Loucy (cell line): Measurements from ENCODE around the gene FNDC11.

Experiments used
- H2AFZ ChIP-seq: fragments of 200-600 bp; sonication (generic); 2 replicates; pipeline ENCODE4 v1.6.0; 2016; ENCODE audit warnings: antibody characterized with exemption, mild to moderate bottlenecking, low read length, moderate library complexity
- H3F3A ChIP-seq: fragments of 200-600 bp; 2 replicates; pipeline ENCODE4 v1.6.0; 2016; ENCODE audit warnings: antibody characterized with exemption, low read depth, mild to moderate bottlenecking
- H3K27me3 ChIP-seq: fragments of 200-600 bp; sonication (generic); 2 replicates; pipeline ENCODE4 v1.6.1; 2014; ENCODE audit warnings: low read length, mild to moderate bottlenecking; ENCODE audit not compliant: insufficient read depth, poor library complexity, severe bottlenecking
- H3K36me3 ChIP-seq: fragments of 200-600 bp; sonication (generic); 2 replicates; pipeline ENCODE4 v1.6.1; 2016; ENCODE audit warnings: low read length; ENCODE audit not compliant: insufficient read depth
- H3K4me1 ChIP-seq: fragments of 200-600 bp; sonication (generic); 2 replicates; pipeline ENCODE4 v1.5.1; 2014; ENCODE audit warnings: low read length, mild to moderate bottlenecking; ENCODE audit not compliant: insufficient read depth, poor library complexity, severe bottlenecking
- H3K4me2 ChIP-seq: fragments of 200-600 bp; sonication (generic); 2 replicates; pipeline ENCODE4 v1.6.0; 2014; ENCODE audit warnings: antibody characterized with exemption, low read length, low read depth, mild to moderate bottlenecking; ENCODE audit not compliant: poor library complexity, severe bottlenecking
- H3K4me3 ChIP-seq: fragments of 200-600 bp; sonication (generic); 2 replicates; pipeline ENCODE4 v1.5.1; 2014; ENCODE audit warnings: low read length, mild to moderate bottlenecking, mixed read lengths; ENCODE audit not compliant: poor library complexity, severe bottlenecking
- H3K79me2 ChIP-seq: fragments of 200-600 bp; sonication (generic); 2 replicates; pipeline ENCODE4 v1.6.1; 2014; ENCODE audit warnings: low read length; ENCODE audit not compliant: insufficient read depth
- H3K9ac ChIP-seq: fragments of 200-600 bp; sonication (generic); 2 replicates; pipeline ENCODE4 v1.6.0; 2014; ENCODE audit warnings: mild to moderate bottlenecking, low read depth, low read length, moderate library complexity; ENCODE audit not compliant: poor library complexity, severe bottlenecking
- H3K9me2 ChIP-seq: fragments of 200-600 bp; sonication (generic); replicated peaks from 2 replicates; pipeline ENCODE4 v1.6.1; 2016; ENCODE audit warnings: low read depth, low read length, mixed read lengths
- H3K9me3 ChIP-seq: fragments of 200-600 bp; sonication (generic); 2 replicates; pipeline ENCODE4 v1.6.1; 2014; ENCODE audit warnings: mild to moderate bottlenecking, antibody characterized with exemption, low read length, low read depth; ENCODE audit not compliant: insufficient read depth
- H4K20me1 ChIP-seq: fragments of 200-600 bp; sonication (generic); 2 replicates; pipeline ENCODE4 v1.6.0; 2014; ENCODE audit warnings: antibody characterized with exemption, low read length, mild to moderate bottlenecking; ENCODE audit not compliant: insufficient read depth, poor library complexity, severe bottlenecking
- CTCF ChIP-seq: fragments of 200-600 bp; sonication (generic); conservative IDR thresholded peaks from 2 replicates; pipeline ENCODE4 v1.5.1; 2014; ENCODE audit warnings: mild to moderate bottlenecking, antibody characterized with exemption, low read length
- EZH2phosphoT487 ChIP-seq: fragments of 200-600 bp; IDR thresholded peaks from 2 replicates; pipeline ENCODE4 v1.6.1; 2018; ENCODE audit warnings: antibody characterized with exemption, mild to moderate bottlenecking, moderate library complexity, borderline replicate concordance

Gene FNDC11

GRCh38 chr20:63580796-63581461 lies 27.0 kb downstream of the FNDC11 start:
- H3K4me3 ChIP-seq: no peak overlapping the region
- no peaks in the 10 kb centered on the region for H3K36me3 ChIP-seq
- no peak for TF ChIP-seq EZH2phosphoT487
- TF ChIP-seq CTCF: peak; percentile 64

GRCh38 chr20:63582382-63583063 lies 28.6 kb downstream of the FNDC11 start:
- Histone ChIP-seq H2AFZ (no peak overlapping the region), H3K4me1 (no peaks in the 10 kb centered on the region), H3K9me3 (no peaks in the 10 kb centered on the region), H3K4me3 (no peak overlapping the region), H3K9ac (no peak overlapping the region), H3K4me2 (no peak overlapping the region), H3K36me3 (no peaks in the 10 kb centered on the region), H3K79me2 (no peaks in the 10 kb centered on the region), H3K9me2 (no peaks in the 10 kb centered on the region), H3F3A (no peaks in the 10 kb centered on the region), H3K27me3 (no peaks in the 10 kb centered on the region), H4K20me1 (no peaks in the 10 kb centered on the region)
- TF ChIP-seq EZH2phosphoT487: no peak
- TF ChIP-seq CTCF: no peak

More at GRCh38 chr20:63580796-63581461, 27.0 kb downstream of the FNDC11 start:
- Histone ChIP-seq H3F3A (no peaks in the 10 kb centered on the region), H3K9me2 (no peaks in the 10 kb centered on the region), H3K9ac (no peak overlapping the region), H4K20me1 (no peaks in the 10 kb centered on the region), H3K79me2 (no peaks in the 10 kb centered on the region), H3K27me3 (no peaks in the 10 kb centered on the region), H3K4me1 (no peaks in the 10 kb centered on the region), H2AFZ (no peak overlapping the region), H3K9me3 (no peaks in the 10 kb centered on the region), H3K4me2 (no peak overlapping the region)

- TF ChIP-seq CTCF (no peak), EZH2phosphoT487 (no peak)
- Histone ChIP-seq H3K36me3 (no peaks in the 10 kb centered on the region; the same call in 1 of the 2 replicates), H3K4me1 (no peaks in the 10 kb centered on the region), H3K4me3 (no peak overlapping the region), H2AFZ (no peak overlapping the region), H3K27me3 (no peaks in the 10 kb centered on the region), H3F3A (no peaks in the 10 kb centered on the region), H3K9me3 (no peaks in the 10 kb centered on the region), H3K9me2 (no peaks in the 10 kb centered on the region), H3K79me2 (no peaks in the 10 kb centered on the region), H3K4me2 (no peak overlapping the region), H3K9ac (no peak overlapping the region), H4K20me1 (no peaks in the 10 kb centered on the region)
These were observed 31.9 kb downstream of the FNDC11 start for GRCh38 chr20:63585616-63586565.
